HEK293T (cell line): Measurements from ENCODE around the gene PATL2.

Source experiments
- CTCF ChIA-PET: fragments of 350-600 bp; formaldehyde crosslinking; extraction: SDS; loops from one replicate; lab custom pipeline; 2021; ENCODE audit warnings: antibody characterized with exemption, inconsistent platforms; lab: Yijun Ruan, JAX
- POLR2A ChIA-PET: fragments of 350-600 bp; formaldehyde crosslinking; extraction: SDS; loops from one replicate; lab custom pipeline; 2020; ENCODE audit warnings: antibody characterized with exemption, inconsistent platforms; lab: Yijun Ruan, JAX
- DNase-seq: peaks from one replicate; pipeline ENCODE4 v3.0.0; 2012; ENCODE audit warnings: mixed read lengths; ENCODE audit errors: extremely low spot score
- ARNT ChIP-seq: fragments of 450-650 bp; IDR thresholded peaks from 2 replicates; pipeline ENCODE4 v1.6.1; 2017; ENCODE audit warnings: mild to moderate bottlenecking
- BHLHE40 ChIP-seq: fragments of 450-650 bp; IDR thresholded peaks from 2 replicates; pipeline ENCODE4 v1.6.1; 2016; ENCODE audit warnings: mild to moderate bottlenecking, moderate library complexity, borderline replicate concordance
- CTBP1 ChIP-seq: fragments of 450-650 bp; IDR thresholded peaks from 2 replicates; pipeline ENCODE4 v1.6.1; 2016; ENCODE audit warnings: borderline replicate concordance
- ELF4 ChIP-seq: fragments of 450-650 bp; IDR thresholded peaks from 2 replicates; pipeline ENCODE4 v1.6.1; 2017; ENCODE audit warnings: antibody characterized with exemption
- FOXA1 ChIP-seq: fragments of 450-650 bp; IDR thresholded peaks from 2 replicates; pipeline ENCODE4 v1.6.1; 2016; ENCODE audit warnings: mild to moderate bottlenecking
- FOXK2 ChIP-seq: fragments of 450-650 bp; IDR thresholded peaks from 2 replicates; pipeline ENCODE4 v1.6.1; 2016; ENCODE audit warnings: mild to moderate bottlenecking
- FOXM1 ChIP-seq: fragments of 450-650 bp; IDR thresholded peaks from 2 replicates; pipeline ENCODE4 v1.6.1; 2017; ENCODE audit warnings: mild to moderate bottlenecking, borderline replicate concordance
- HDGF ChIP-seq: fragments of 450-650 bp; IDR thresholded peaks from 2 replicates; pipeline ENCODE4 v1.6.1; 2017; ENCODE audit warnings: antibody characterized with exemption, borderline replicate concordance
- L3MBTL2 ChIP-seq: fragments of 450-650 bp; conservative IDR thresholded peaks from 2 replicates; pipeline ENCODE4 v1.6.1; 2016; ENCODE audit warnings: mild to moderate bottlenecking
- LEF1 ChIP-seq: fragments of 450-650 bp; IDR thresholded peaks from 2 replicates; pipeline ENCODE4 v1.6.1; 2017; ENCODE audit warnings: mild to moderate bottlenecking, borderline replicate concordance
- NFRKB ChIP-seq: fragments of 450-650 bp; IDR thresholded peaks from 2 replicates; pipeline ENCODE4 v1.6.1; 2016; ENCODE audit warnings: mild to moderate bottlenecking, moderate library complexity
- PKNOX1 ChIP-seq: fragments of 450-650 bp; IDR thresholded peaks from 2 replicates; pipeline ENCODE4 v1.6.1; 2016
- SP1 ChIP-seq: fragments of 450-650 bp; IDR thresholded peaks from 2 replicates; pipeline ENCODE4 v1.6.1; 2017
- SUZ12 ChIP-seq: fragments of 450-650 bp; IDR thresholded peaks from 2 replicates; pipeline ENCODE4 v1.6.1; 2016; ENCODE audit warnings: mild to moderate bottlenecking
- TARDBP ChIP-seq: fragments of 450-650 bp; IDR thresholded peaks from 2 replicates; pipeline ENCODE4 v1.6.1; 2016
- ZNF384 ChIP-seq: fragments of 450-650 bp; IDR thresholded peaks from 2 replicates; pipeline ENCODE4 v1.6.1; 2016

Gene PATL2

GRCh38 chr15:44670087-44670950 lies 40.8 kb downstream of the PATL2 start:
- DNase-seq = no peak
- POLR2A ChIA-PET = no interaction called here
- CTCF ChIA-PET = no interaction called here
- no peak for TF ChIP-seq FOXM1
- no peak for TF ChIP-seq SUZ12
- no peak for TF ChIP-seq HDGF
- no peak for TF ChIP-seq SP1
- no peak for TF ChIP-seq FOXA1
- no peak for TF ChIP-seq CTBP1
- no peak for TF ChIP-seq NFRKB
- no peak for TF ChIP-seq L3MBTL2
- TF ChIP-seq TARDBP = no peak
- TF ChIP-seq PKNOX1 = no peak
- no peak for TF ChIP-seq ZNF384
- TF ChIP-seq ARNT = no peak
- no peak for TF ChIP-seq BHLHE40
- TF ChIP-seq ELF4 = no peak
- no peak for TF ChIP-seq LEF1
- no peak for TF ChIP-seq FOXK2

GRCh38 chr15:44668921-44669320 lies 42.2 kb downstream of the PATL2 start:
- CTCF ChIA-PET = no interaction called here
- POLR2A ChIA-PET = no interaction called here
- no peak for TF ChIP-seq ZNF384
- no peak for TF ChIP-seq PKNOX1
- TF ChIP-seq BHLHE40 = no peak
- TF ChIP-seq LEF1 = no peak
- TF ChIP-seq FOXA1 = no peak
- no peak for TF ChIP-seq SUZ12
- TF ChIP-seq FOXM1 = no peak
- no peak for TF ChIP-seq SP1
- no peak for TF ChIP-seq NFRKB
- no peak for TF ChIP-seq L3MBTL2
- TF ChIP-seq CTBP1 = no peak
- no peak for TF ChIP-seq HDGF
- DNase-seq = no peak

- POLR2A ChIA-PET = interaction anchor here (1.0 kb wide), 1 partner anchor 44 kb away, joined by 3 read pairs; the partner anchor contains the start of genes B2M and PATL2
- CTCF ChIA-PET = interaction anchor here (0.6 to 1.5 kb wide), 2 partner anchors 10 to 66 kb away, joined by 3 read pairs; no protein-coding TSS in a partner anchor
- TF ChIP-seq HDGF (no peak), FOXM1 (no peak), CTBP1 (no peak), SP1 (no peak), L3MBTL2 (no peak), ARNT (no peak), PKNOX1 (no peak), FOXA1 (no peak), LEF1 (no peak), BHLHE40 (no peak), TARDBP (no peak), SUZ12 (no peak)
- no peak for DNase-seq
Measured at GRCh38 chr15:44667039-44667360, 44.1 kb downstream of the PATL2 start.

- ChIA-PET POLR2A (interaction anchor here (1.0 kb wide), 1 partner anchor 45 kb away, joined by 3 read pairs; the partner anchor contains the start of genes B2M and PATL2), CTCF (interaction anchor here (0.6 to 1.5 kb wide), 2 partner anchors 11 to 67 kb away, joined by 3 read pairs; no protein-coding TSS in a partner anchor)
- no peak for DNase-seq
- TF ChIP-seq NFRKB (no peak), HDGF (no peak), ELF4 (no peak), PKNOX1 (no peak), FOXA1 (no peak), BHLHE40 (no peak), ZNF384 (no peak), L3MBTL2 (no peak), SUZ12 (no peak), SP1 (no peak), LEF1 (no peak), CTBP1 (no peak), ARNT (no peak), FOXM1 (no peak), TARDBP (no peak), FOXK2 (no peak)
Measured at GRCh38 chr15:44666210-44667038, 44.7 kb downstream of the PATL2 start.
